Measurements from ENCODE around the gene GLS.
"Not testable (repeated sequence)": the region's sequence is repeated elsewhere in the genome, so short reads cannot be mapped to it uniquely, and the experiment has no call there.

The GLS gene

GRCh38 chr2:190856985-190857384 lies 23.6 kb upstream of the GLS start:
- no peak for DNase-seq (ENCODE audit: low spot score)

DNA sequence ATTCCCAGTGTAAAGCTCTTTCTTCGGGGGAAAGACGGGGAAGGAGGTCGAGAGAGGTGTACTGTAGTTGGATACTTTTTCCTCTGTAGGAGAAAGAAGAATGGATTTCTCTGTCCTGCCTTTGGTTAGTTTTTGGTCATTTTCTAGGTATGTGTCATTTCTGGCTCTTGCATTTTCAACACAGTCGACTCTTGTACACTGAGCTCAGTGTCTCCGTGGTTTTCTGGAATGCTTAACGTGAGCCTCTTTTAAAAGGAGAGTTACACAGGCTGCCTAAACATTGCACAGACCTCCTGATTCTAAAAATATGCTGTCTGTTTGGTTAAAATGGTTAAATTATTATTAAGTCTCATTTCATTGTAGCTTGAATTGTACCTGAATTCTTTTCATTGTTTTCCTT lies 21.8 kb upstream of the GLS start:
- DNase-seq (ENCODE audit: low spot score) = peak; percentile 88

DNA sequence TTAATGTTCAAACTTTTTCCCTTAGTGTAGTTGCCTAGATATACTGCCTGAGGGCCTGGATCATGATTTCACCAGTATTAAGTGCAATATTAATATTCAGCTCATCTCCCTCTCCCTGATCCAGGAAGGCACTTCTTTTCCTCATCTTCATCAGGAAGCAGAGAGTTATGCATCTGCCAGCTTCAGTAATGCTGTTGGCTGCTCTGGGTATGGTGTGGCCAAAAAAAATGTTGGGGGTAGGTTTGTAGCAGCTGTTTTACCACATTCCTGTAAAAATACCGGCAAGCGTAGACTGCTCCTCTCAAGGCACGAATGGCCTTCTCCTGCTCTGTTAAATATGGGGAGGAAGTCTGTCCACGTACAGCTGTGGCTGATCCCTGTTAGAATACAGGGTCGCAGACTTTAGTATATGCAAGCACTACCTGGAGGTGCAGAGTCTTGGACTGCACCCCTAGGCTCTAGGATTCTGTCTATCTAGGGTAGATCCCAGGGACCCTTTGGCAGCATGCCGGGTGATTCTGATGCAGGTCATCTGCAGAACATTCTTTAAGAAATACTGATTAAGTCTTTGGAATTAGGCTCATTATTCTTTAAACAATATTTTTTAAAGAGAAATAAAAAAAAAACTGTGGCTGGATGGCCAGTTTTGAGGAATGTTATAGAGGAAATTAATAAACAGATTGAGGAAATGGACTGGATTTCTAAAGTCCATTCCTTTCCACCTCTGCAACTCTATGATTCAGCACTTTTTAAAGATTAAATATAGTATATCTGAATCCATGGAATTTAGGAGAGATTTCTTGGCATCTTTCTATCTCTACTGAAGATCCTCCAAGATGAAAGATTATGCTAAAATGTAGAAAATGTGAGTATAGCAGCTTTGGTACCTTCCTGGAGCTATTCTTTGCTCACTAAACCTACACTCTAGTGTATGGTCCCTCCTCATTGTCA lies 21.0 kb upstream of the GLS start:
- peak; percentile 76 for DNase-seq (ENCODE audit: low spot score)

- DNase-seq (ENCODE audit: low spot score) = peak; percentile 73
Measured at GRCh38 chr2:190860985-190861680, 19.5 kb upstream of the GLS start.

- not testable (repeated sequence) for DNase-seq (ENCODE audit: low spot score)
Measured at GRCh38 chr2:190862128-190862527, 18.5 kb upstream of the GLS start.

DNA sequence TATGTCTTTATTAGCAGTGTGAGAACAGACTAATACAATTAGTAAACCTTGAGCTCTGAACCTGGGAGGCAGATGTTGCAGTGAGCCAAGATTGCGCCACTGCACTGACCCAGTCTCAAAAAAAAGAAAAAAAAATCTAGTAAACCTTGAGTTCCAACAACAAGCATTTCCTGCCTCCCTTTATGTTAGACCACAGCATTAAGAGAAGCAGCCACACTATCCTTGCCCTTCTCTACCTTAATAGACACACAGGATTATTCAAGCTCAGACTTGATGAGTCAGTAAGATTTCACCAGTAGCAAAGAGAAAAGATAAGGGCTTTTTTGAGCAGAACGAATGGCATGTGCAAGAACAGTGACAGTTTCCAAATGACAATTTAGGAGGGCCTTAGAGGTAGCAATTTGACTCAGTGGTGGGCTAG lies 18.0 kb upstream of the GLS start:
- peak; percentile 67 for DNase-seq (ENCODE audit: low spot score)

- no peak for DNase-seq (ENCODE audit: low spot score)
Measured at GRCh38 chr2:190863946-190864345, 16.7 kb upstream of the GLS start.

- DNase-seq (ENCODE audit: low spot score) = no peak
Measured at GRCh38 chr2:190864375-190864774, 16.2 kb upstream of the GLS start.

GRCh38 chr2:190867212-190867611 lies 13.4 kb upstream of the GLS start:
- peak; percentile 87 for DNase-seq (ENCODE audit: low spot score)

DNA sequence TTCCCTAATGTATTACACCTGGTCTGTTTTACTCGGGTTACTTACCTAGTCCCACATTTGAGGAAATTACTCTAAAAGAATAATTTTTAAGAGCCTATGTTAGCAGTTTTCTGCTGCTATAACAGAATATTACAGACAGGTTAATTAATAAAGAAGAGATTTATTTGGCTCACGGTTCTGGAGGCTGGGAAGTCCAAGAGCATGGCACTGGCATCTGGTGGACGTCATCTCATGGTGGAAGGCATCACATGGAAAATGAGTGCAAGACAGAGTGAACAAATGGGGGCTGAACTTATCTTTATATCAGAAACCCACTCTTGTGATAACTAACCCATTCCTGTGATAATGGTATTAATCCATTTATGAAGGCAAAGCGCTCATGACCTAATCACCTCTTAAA lies 12.8 kb upstream of the GLS start:
- no peak for DNase-seq (ENCODE audit: low spot score)

GRCh38 chr2:190869721-190870120 lies 10.9 kb upstream of the GLS start:
- no peak for DNase-seq (ENCODE audit: low spot score)

GRCh38 chr2:190873451-190873850 lies 7.2 kb upstream of the GLS start:
- not testable (repeated sequence) for DNase-seq (ENCODE audit: low spot score)

DNA sequence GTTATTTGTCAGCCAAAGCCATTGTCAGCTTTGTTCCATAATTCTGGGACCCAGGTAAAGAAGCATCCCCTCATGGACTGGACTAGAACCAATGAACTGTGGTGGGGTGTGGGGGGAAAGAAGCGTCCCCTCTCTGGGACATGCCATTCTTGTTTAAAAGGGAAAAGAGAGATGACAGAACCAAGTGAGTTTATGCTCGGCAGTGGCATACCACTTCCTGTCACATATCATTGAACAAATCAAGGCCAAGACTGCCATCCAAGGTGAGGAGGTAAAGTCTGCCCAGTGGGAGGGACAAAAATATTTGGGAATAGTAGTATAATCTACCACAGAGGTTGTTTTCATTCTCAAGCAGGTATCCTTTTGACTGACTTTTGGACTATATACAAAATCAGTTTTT lies 4.7 kb upstream of the GLS start:
- no peak for DNase-seq (ENCODE audit: low spot score)

GRCh38 chr2:190876631-190877030 lies 4.0 kb upstream of the GLS start:
- no peak for DNase-seq (ENCODE audit: low spot score)

DNA sequence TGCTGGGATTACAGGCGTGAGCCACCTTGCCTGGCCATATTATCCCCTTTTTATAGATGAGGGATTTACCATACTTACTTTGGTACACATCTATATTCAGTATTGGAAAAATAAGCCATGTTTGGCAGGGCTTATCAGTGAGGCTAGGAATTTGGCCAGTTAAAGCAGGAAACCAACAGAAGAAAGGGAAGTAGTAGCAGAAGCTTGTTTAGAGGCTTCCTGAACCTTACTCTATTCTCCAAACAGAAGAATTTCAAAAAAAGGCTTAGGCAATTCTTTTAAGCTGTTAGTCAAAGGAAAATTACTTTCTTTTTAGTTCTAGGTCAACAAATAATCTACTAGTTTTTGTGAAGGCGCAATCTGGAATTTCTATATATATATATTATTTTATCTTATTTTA lies 3.2 kb upstream of the GLS start:
- no peak for DNase-seq (ENCODE audit: low spot score)

GRCh38 chr2:190879474-190880377 lies 895 bp upstream of the GLS start:
- DNase-seq (ENCODE audit: low spot score) = no peak

- peak; percentile 47 for DNase-seq (ENCODE audit: low spot score)
Measured at GRCh38 chr2:190881084-190881597, 520 bp downstream of the GLS start.

- peak; percentile 81 for DNase-seq (ENCODE audit: low spot score)
Measured at GRCh38 chr2:190881598-190882410, 1.2 kb downstream of the GLS start.

GRCh38 chr2:190882411-190882766 lies 1.8 kb downstream of the GLS start:
- DNase-seq (ENCODE audit: low spot score) = no peak

GRCh38 chr2:190882856-190883582 lies 2.4 kb downstream of the GLS start:
- peak; percentile 55 for DNase-seq (ENCODE audit: low spot score)

All from kidney tubule cell (primary cell).